Hepatocyte (in vitro differentiated cells): ENCODE measurements around the gene SPOCD1. TPM values are rescaled to one million over a fixed set of nuclear protein-coding genes. Genes with fewer than 3 reads are reported as not detected.

Experiments
- DNase-seq: peaks from one replicate; pipeline ENCODE4 v3.0.0-alpha.2; 2016; ENCODE audit warnings: low spot score
- H2AFZ ChIP-seq: fragments of 200-600 bp; sonication (generic); 2 replicates; pipeline ENCODE4 v1.6.0; 2016; ENCODE audit warnings: antibody characterized with exemption, mild to moderate bottlenecking
- H3K27ac ChIP-seq: fragments of 200-600 bp; sonication (generic); 2 replicates; pipeline ENCODE4 v1.5.1; 2016; ENCODE audit warnings: mild to moderate bottlenecking
- H3K27me3 ChIP-seq: fragments of 200-600 bp; sonication (generic); 2 replicates; pipeline ENCODE4 v1.6.1; 2016
- H3K36me3 ChIP-seq: fragments of 200-600 bp; sonication (generic); replicated peaks from 2 replicates; pipeline ENCODE4 v1.5.1; 2016; ENCODE audit warnings: low read depth; ENCODE audit not compliant: insufficient read depth
- H3K4me1 ChIP-seq: fragments of 200-600 bp; sonication (generic); 2 replicates; pipeline ENCODE4 v1.5.1; 2016; ENCODE audit warnings: mild to moderate bottlenecking, moderate library complexity; ENCODE audit not compliant: insufficient read depth
- H3K4me2 ChIP-seq: fragments of 200-600 bp; sonication (generic); 2 replicates; pipeline ENCODE4 v1.6.0; 2016
- H3K4me3 ChIP-seq: fragments of 200-600 bp; sonication (generic); 2 replicates; pipeline ENCODE4 v1.5.1; 2016; ENCODE audit warnings: mild to moderate bottlenecking
- H3K79me2 ChIP-seq: fragments of 200-600 bp; sonication (generic); 2 replicates; pipeline ENCODE4 v1.6.0; 2017; ENCODE audit warnings: mild to moderate bottlenecking
- H3K9me2 ChIP-seq: fragments of 200-600 bp; sonication (generic); replicated peaks from 2 replicates; pipeline ENCODE4 v1.6.0; 2017; ENCODE audit warnings: mild to moderate bottlenecking; ENCODE audit not compliant: insufficient read depth
- H3K9me3 ChIP-seq: fragments of 200-600 bp; sonication (generic); 2 replicates; pipeline ENCODE4 v1.5.1; 2016; ENCODE audit warnings: low read depth, mild to moderate bottlenecking
- H4K20me1 ChIP-seq: fragments of 200-600 bp; sonication (generic); 2 replicates; pipeline ENCODE4 v1.6.0; 2016; ENCODE audit warnings: mild to moderate bottlenecking; ENCODE audit not compliant: insufficient read depth, poor library complexity, severe bottlenecking
- EZH2 ChIP-seq: fragments of 200-600 bp; sonication (generic); IDR thresholded peaks from 2 replicates; pipeline ENCODE4 v1.6.1; 2016; ENCODE audit warnings: antibody characterized with exemption, mild to moderate bottlenecking, borderline replicate concordance
- EZH2phosphoT487 ChIP-seq: fragments of 200-600 bp; sonication (generic); IDR thresholded peaks from one replicate; pipeline ENCODE4 v1.6.1; 2018; ENCODE audit warnings: antibody characterized with exemption, mild to moderate bottlenecking, low read depth, moderate library complexity; ENCODE audit not compliant: unreplicated experiment, severe bottlenecking
- WGBS: methylation state at CpG from one replicate; pipeline ENCODE4 v1.1.6; 2016; ENCODE audit warnings: low lambda C conversion rate; ENCODE audit errors: missing lambda C conversion rate; 5-methylcytosine and 5-hydroxymethylcytosine counted together
- polyA plus RNA-seq: library from polyadenylated mRNA; unstranded; fragments of >200 nt; fragmentation: Nextera tagmentation; extraction: Ambion mirVana; gene quantifications from 2 replicates; pipeline ENCODE4 v1.2.1, GENCODE V29; 2016
- total RNA-seq: library from RNA; depleted of rRNA; stranded (reverse); fragments of >200 nt; gene quantifications from 2 replicates; pipeline ENCODE4 v1.2.3, GENCODE V29; 2014
- TF ChIP-seq, protein P1 (sequence below): fragments of 200-600 bp; sonication (generic); IDR thresholded peaks from 2 replicates; pipeline ENCODE4 v1.5.1; 2016; ENCODE audit warnings: antibody characterized with exemption, mild to moderate bottlenecking; ENCODE audit not compliant: poor library complexity

The SPOCD1 gene
- total and polyA plus RNA-seq, 2 experiments from 2014 or later = 1.4 to 2.8 TPM

DNA sequence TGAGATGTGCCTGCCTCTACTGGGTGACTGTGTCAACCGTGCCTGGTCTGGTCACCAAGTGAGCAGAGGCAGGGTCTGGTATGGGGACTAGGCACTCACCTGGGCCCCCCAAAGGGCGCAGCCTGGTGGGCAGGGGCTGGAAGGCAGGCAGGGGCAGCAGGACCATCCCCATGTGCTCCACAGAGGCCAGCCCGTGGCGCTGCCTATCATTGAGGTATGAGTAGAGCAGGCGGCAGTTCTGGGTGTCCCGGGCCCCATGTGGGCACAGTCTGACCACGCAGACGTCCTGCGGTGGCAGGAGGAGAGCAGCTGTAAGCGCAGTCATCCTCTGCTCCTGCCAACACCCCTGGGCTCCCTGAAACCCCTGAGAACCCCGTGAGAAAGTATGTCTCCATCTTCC, 23.7 kb downstream of the SPOCD1 start:
- no peaks in the 10 kb centered on the region for H3K79me2 ChIP-seq
- no peaks in the 10 kb centered on the region for H3K9me3 ChIP-seq
- no peak overlapping the region for H3K4me3 ChIP-seq
- no peak for TF ChIP-seq EZH2phosphoT487
- TF ChIP-seq, protein P1, sequence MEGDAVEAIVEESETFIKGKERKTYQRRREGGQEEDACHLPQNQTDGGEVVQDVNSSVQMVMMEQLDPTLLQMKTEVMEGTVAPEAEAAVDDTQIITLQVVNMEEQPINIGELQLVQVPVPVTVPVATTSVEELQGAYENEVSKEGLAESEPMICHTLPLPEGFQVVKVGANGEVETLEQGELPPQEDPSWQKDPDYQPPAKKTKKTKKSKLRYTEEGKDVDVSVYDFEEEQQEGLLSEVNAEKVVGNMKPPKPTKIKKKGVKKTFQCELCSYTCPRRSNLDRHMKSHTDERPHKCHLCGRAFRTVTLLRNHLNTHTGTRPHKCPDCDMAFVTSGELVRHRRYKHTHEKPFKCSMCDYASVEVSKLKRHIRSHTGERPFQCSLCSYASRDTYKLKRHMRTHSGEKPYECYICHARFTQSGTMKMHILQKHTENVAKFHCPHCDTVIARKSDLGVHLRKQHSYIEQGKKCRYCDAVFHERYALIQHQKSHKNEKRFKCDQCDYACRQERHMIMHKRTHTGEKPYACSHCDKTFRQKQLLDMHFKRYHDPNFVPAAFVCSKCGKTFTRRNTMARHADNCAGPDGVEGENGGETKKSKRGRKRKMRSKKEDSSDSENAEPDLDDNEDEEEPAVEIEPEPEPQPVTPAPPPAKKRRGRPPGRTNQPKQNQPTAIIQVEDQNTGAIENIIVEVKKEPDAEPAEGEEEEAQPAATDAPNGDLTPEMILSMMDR = no peak
- TF ChIP-seq EZH2 = no peak
- no peaks in the 10 kb centered on the region for H3K36me3 ChIP-seq
- no peak overlapping the region for H3K4me2 ChIP-seq
- no peak for DNase-seq
- H3K27me3 ChIP-seq = no peaks in the 10 kb centered on the region
- H3K4me1 ChIP-seq = no peaks in the 10 kb centered on the region
- H4K20me1 ChIP-seq = no peaks in the 10 kb centered on the region
- no peak overlapping the region for H3K27ac ChIP-seq
- WGBS = 85% methylated on average over 11 of the region's 11 CpGs
- H3K9me2 ChIP-seq = no peaks in the 10 kb centered on the region
- no peak overlapping the region for H2AFZ ChIP-seq

DNA sequence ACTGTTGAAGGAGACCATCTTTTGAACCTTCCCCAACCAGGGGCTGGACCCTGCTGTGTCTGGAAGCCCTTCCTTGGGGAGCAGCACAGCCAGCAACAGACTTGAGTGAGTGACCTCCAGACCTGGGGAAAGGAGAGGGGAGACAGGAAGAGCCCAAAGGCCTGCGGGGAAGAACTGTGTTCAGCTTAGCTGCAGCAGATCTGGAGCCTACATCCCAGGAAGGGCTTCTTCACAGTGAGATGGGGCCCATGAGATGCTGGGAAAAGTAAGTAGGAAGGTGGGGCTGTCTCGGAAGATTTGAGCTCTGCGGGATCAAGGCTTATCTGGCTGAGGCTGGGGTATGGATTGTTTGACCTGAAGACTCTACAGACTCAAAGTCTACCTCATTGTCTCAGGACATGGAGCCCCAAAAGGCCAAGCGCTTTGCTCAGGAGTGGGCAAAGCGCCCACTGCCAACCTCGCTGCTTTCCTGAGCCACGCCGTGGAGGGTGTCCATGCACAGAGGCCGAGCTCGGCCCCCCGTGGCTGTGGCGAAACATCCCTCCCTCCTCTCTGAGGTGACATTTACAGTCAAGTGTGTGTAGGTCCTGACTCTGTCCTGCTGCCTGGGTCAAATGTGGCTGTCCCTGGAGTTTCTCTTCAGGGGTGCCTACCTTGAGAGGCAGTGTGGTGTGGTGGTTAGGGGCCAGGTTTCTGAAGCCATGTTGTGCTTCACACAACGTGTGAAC, 24.5 kb downstream of the SPOCD1 start:
- WGBS = 92% methylated on average over 13 of the region's 13 CpGs
- Histone ChIP-seq H3K9me3 (no peaks in the 10 kb centered on the region), H3K4me1 (no peaks in the 10 kb centered on the region), H3K27ac (no peak overlapping the region), H3K27me3 (no peaks in the 10 kb centered on the region), H3K4me3 (no peak overlapping the region), H4K20me1 (no peaks in the 10 kb centered on the region), H3K79me2 (no peaks in the 10 kb centered on the region), H3K4me2 (no peak overlapping the region), H3K9me2 (no peaks in the 10 kb centered on the region), H3K36me3 (no peaks in the 10 kb centered on the region), H2AFZ (no peak overlapping the region)
- no peak for TF ChIP-seq EZH2phosphoT487
- TF ChIP-seq, protein P1 = no peak
- no peak for DNase-seq

GRCh38 chr1:31790641-31791091, 25.2 kb downstream of the SPOCD1 start:
- no peaks in the 10 kb centered on the region for H3K27me3 ChIP-seq
- WGBS = 86% methylated on average over 10 of the region's 11 CpGs
- no peak overlapping the region for H3K27ac ChIP-seq
- no peak overlapping the region for H3K4me3 ChIP-seq
- H2AFZ ChIP-seq = no peak overlapping the region
- DNase-seq = no peak
- no peaks in the 10 kb centered on the region for H3K4me1 ChIP-seq
- TF ChIP-seq, protein P1 = no peak
- TF ChIP-seq EZH2 (no peak), EZH2phosphoT487 (no peak)
- no peaks in the 10 kb centered on the region for H3K36me3 ChIP-seq
- no peaks in the 10 kb centered on the region for H3K9me2 ChIP-seq
- H3K9me3 ChIP-seq = no peaks in the 10 kb centered on the region
- H3K4me2 ChIP-seq = no peak overlapping the region
- H3K79me2 ChIP-seq = no peaks in the 10 kb centered on the region
- no peaks in the 10 kb centered on the region for H4K20me1 ChIP-seq
